ENCODE data around the gene SH3GL1.

DNA sequence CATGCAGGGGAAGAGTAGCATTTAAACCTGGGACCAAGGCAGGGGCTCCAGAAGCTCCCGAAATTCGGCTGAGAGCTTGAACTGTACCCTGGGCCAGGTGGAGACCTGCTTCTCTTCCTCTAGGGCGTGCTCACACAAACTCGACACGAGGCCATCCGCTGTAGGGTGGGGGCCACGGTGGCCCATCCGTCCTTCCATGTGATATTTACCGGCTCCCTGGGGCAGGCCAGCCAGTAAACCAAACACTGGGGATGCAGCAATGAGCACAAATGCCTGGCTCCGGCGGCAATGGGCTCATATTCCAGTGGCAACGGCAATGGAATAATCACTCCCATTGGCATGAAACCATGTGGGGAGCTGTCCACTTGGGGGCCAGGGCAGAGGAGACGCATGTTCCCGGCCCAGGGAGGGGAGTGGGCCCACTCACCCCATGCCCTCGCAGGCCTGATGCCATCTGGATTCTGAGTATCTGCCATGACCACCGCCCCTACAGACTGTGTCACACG lies 10.8 kb downstream of the SH3GL1 start:
- no peak for TF ChIP-seq EP300 (IDR thresholded peaks at IDR 0.05; ENCODE audit: low read depth)
- TF ChIP-seq, protein P1, sequence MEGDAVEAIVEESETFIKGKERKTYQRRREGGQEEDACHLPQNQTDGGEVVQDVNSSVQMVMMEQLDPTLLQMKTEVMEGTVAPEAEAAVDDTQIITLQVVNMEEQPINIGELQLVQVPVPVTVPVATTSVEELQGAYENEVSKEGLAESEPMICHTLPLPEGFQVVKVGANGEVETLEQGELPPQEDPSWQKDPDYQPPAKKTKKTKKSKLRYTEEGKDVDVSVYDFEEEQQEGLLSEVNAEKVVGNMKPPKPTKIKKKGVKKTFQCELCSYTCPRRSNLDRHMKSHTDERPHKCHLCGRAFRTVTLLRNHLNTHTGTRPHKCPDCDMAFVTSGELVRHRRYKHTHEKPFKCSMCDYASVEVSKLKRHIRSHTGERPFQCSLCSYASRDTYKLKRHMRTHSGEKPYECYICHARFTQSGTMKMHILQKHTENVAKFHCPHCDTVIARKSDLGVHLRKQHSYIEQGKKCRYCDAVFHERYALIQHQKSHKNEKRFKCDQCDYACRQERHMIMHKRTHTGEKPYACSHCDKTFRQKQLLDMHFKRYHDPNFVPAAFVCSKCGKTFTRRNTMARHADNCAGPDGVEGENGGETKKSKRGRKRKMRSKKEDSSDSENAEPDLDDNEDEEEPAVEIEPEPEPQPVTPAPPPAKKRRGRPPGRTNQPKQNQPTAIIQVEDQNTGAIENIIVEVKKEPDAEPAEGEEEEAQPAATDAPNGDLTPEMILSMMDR (IDR thresholded peaks at IDR 0.05), result no peak
